HL-60/S4 treated with retinoic acid at 250 ng/mL for 4 days and 3 days (cell line): ENCODE data around the gene SLC6A16.
"Not testable (repeated sequence)": the region's sequence is repeated elsewhere in the genome, so short reads cannot be mapped to it uniquely, and the experiment has no call there.

Experiments used
- in situ Hi-C: fragments of 300-500 bp; cut with MboI; formaldehyde crosslinking; loops from 2 replicates; pipeline ENCODE4 v1.7.0; 2022; ENCODE audit warnings: low sequenced_read_pairs

Gene SLC6A16

GRCh38 chr19:49324801-49325576 is at the start of gene SLC6A16:
SLC6A16 (minus strand) TSS chr19:49325191; CDS start chr19:49311347, 13,844 bp downstream.
- in situ Hi-C loops, result no loop called here

DNA sequence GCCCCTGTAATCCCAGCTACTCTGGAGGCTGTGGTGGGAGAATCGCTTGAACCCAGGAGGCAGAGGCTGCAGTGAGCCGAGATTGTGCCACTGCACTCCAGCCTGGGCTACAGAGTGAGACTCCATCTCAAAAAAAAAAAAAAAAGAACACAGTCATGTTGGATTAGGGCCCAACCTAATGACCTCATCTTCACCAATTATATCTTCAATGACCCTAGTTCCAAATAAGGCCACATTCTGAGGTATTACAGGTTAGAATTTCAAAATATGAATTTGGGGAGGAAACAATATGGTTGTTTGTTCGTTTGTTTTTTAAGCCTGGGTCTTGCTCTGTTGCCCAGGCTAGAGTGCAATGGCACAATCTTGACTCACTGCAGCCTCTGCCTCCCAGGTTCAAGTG is 48.2 kb upstream of the SLC6A16 start:
- in situ Hi-C loops, result not testable (repeated sequence)

DNA sequence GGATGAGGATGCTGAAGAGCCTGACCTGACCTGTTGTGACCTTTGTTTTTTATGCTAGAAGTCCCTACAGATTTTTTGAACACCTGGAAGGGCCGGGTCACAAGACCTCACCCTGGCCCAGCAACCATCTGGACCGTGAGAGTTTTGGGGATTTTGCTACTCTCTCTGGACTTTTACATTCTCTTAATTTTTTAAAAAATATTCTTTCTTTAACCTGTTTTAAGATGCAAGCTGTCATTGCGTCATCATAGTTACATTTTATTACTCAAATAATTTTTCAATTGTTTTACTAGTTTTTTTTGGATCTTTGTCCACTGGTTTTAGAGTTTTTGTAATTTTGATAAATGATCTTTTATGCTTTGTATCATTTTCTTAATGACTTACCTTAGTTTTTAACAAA is 46.2 kb upstream of the SLC6A16 start:
- in situ Hi-C loops, result no loop called here

DNA sequence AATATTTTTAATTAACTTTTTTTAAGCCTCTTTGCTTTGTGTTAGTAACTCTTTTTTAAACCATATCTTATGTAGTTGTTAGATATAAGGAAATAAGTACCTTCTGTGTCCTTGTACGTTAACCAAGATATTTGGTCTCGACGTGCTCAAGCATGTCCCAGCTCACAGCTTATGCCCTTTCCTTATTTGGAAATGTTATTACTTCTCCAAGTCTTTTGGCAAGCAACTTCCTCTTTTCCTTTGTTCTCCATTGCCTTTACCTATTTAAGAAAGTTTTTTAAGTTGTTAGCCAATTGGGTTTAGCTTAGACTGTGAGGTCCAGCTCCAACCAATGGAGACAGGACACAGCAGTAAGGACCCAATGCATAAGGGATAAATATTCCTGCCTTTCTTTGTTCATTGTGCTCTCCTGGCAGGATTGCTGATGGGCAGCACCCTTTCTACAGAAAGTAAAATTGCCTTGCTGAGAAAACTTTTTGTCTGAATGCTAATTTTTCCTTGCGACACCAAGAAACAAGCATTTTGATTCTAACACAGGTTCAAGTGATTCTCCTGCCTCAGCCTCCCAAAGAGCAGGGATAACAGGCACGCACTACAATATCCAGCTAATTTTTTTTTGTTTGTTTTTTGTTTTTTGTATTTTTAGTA is 43.8 kb upstream of the SLC6A16 start:
- in situ Hi-C loops, result no loop called here

DNA sequence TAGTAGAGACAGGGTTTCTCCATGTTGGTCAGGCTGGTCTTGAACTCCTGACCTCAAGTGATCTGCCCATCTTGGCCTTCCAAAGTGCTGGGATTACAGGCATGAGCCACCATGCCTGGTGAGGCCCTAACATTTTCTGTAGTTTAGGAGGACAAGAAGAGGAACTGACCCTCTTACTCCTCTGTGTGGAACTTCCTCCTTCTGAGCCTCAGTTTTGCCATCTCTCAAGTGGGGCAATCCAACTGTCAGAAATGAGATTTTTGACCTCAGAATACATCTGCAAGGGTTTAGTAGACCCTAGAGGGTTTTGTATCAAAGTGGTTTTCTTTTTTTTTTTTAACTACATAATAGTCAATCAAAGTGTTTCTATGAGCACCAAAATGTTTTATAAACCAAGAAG is 41.1 kb upstream of the SLC6A16 start:
- in situ Hi-C loops, result no loop called here

DNA sequence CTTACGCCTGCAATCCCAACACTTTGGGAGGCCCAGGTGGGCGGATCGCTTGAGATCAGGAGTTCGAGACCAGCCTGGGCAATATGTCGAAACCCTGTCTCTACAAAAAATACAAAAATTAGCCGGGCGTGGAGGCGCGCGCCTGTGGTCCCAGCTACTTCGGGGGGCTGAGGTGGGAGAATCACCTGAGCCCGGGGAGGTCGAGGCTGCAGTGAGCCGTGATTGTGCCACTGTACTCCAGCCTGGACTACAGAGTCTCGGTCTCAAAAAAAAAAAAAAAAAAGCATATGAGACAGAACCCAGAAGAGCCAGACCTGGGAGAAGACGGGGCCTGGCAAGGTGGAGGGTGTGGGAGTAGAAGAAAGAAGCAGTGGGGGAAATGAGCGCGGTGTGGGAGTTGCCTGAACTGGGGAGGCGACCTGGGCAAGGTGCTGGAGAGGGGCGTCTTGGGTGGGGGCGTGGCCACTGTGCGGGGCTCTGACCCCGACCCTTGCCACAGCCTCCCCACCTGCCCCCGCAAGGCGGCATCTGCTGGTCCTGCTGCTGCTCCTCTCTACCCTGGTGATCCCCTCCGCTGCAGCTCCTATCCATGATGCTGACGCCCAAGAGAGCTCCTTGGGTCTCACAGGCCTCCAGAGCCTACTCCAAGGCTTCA is 39.2 kb upstream of the SLC6A16 start:
- in situ Hi-C loops, result no loop called here

GRCh38 chr19:49363268-49364082 is 38.5 kb upstream of the SLC6A16 start, which contains the start of gene DKKL1:
DKKL1 (plus strand) TSS chr19:49363877; CDS start chr19:49363999, 122 bp downstream.
- in situ Hi-C loops, result no loop called here

GRCh38 chr19:49362929-49363267 is 37.9 kb upstream of the SLC6A16 start:
- in situ Hi-C loops, result no loop called here

DNA sequence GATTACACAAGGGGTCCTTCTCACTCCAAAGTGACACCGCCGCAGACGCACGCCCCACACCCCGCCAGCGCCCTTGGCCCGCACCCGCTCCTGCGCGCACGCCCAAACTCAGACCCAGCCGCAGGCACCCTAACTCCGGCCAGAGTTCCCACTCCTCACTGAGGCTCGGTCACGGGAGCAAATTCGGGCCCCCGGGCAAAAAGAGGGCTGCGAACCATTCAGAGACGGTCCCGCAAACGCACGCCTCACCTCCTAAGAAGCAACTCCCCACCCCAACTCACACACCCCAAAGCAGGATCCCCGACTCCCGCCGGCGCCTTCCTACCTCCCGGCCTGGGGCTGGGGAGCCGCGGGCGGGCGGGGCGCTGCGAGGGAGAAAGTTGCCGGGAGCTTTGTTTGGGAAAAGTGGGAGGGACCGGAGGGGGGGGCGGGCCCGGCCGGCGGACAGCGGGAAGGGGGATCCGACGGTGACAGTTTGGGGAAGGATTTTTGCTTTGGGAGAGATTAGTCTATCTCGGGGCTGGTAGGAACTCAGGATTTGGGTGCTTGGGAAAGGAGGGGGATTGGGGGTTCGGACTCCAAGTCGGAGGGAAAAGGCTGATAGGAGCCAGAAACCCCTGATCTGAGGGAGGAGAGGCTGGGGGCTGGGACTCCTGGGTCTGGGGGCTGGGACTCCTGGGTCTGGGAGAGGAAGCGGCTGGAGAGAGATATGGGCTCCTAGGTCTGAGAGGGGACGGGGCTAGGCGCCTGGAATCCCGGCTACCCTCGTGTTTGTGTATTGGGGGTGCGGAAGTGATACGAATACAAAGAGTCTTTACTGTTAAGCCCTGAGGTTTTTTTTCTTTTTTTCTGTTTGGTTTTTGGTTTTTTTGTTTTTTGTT is 37.3 kb upstream of the SLC6A16 start, which contains the start of gene TEAD2:
TEAD2 (minus strand) TSS at position 369 of the 881 bp plus-strand sequence. CDS start 2,341 bp downstream, outside the sequence.
- in situ Hi-C loops, result no loop called here

DNA sequence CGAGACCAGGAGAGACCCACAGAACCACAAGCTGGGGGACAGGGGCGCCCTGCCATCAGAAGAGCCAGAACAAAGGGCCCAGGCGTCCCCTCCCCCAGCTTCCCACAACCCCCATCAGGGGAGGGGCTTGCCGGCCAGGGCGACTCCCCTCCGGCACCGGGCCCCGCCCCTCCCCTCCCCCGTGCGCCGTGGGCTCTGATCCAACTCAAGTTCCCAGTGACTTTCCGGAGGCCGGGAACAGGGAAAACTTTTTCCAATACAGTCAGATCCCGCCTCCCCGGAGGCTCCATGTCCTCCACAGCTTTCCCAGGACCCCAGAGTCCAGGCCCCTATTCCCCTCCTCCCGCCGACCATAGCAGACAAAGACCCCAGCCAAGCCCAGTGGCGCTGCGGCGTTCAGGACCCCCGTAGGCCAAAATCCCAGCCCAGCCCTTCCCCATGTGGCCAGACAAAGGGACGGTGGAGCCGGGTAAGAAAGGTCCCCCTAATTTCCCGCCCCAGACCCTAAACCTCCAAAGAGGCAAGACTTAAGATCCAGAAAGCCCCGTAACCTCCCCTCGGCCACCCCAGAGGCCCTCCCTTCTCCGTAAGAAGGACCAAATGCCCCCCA is 36.6 kb upstream of the SLC6A16 start:
- in situ Hi-C loops, result no loop called here

GRCh38 chr19:49359851-49360820 is 35.1 kb upstream of the SLC6A16 start:
- in situ Hi-C loops, result no loop called here

DNA sequence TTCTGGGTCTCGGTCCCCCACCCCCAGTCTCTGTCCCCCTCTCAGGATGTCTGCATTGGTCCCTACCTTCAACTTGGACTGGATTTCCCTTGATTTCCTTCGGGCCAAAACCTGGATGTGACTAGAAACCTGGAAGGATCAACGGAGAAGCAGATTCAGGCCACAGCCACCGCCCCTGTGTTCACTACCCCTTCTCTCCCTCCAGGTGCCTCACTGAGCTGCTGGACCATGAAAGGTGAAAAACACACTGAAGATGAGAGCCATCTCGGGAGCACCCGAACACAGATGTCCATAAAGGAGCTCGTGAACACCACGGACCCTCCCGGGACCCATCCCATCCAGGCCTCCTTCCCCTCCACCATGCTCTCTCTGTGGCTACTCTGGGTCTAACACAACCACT is 32.2 kb upstream of the SLC6A16 start:
- in situ Hi-C loops, result no loop called here

GRCh38 chr19:49356382-49356781 is 31.4 kb upstream of the SLC6A16 start:
- in situ Hi-C loops, result no loop called here

DNA sequence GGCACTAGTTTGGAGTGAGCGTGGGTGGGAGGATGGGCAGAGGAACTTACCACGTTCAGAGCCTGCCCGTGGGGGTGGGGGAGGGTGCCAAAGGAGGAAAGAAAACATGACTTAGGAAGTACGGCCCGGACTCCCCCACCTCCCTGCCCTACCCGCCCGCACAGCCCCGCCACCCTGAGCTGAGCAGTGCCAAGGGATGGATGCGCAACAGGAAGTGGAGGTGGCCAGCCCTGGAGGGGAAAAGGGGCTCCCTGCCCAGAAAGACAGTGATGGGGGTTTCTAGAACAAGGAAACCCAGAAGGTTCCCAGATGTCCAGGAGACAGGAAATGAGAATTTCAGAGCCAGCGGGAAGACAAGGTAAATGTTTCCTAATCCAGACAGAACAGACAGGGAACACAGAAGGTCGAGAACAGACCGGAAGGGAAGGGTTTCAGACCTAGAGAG is 30.9 kb upstream of the SLC6A16 start:
- in situ Hi-C loops, result no loop called here

DNA sequence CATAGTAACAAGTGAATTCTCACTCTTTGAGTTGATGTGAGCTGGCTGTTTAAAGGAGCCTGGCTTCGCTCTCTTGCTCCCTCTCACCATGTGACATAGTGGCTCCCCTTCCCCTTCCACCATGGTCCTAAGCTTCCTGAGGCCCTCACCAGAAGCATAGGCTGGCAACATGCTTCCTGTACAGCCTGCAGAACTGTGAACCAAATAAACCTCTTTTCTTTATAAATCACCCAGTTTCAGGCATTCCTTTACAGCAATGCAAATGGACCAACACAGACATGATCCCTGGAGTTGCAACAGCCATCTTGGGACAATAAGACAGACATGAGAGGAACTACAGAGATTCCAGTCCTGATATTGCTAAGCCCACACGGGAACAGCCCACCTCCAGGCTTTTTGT is 24.6 kb upstream of the SLC6A16 start:
- in situ Hi-C loops, result no loop called here

GRCh38 chr19:49348305-49349189 is 23.6 kb upstream of the SLC6A16 start:
- in situ Hi-C loops, result no loop called here

DNA sequence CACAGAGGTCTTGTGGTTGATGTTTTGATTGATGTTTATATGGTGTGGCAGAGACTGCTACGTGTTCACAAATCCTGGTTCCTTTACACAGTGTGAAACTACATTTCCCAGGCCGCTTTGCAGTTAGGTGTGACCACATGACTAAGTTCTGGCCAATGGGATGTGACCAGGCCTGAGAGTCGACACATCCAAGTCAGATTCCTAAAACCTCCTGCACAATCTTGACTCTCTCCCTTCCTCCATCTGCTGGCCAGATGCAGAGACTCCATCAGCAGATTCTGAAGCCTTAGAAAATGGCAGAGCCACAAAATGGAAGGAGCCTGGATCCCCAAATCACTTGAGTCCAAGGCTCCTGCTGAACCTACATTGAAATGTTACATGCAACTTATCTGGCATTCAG is 22.8 kb upstream of the SLC6A16 start:
- in situ Hi-C loops, result no loop called here
